ENCODE results near the gene CEP112.

GRCh38 chr17:65629234-65629690 lies 562.7 kb downstream of the CEP112 start:
- TF ChIP-seq SPI1 (IDR thresholded peaks at IDR 0.05; ENCODE audit: low read depth, low read length) (no peak), POLR2AphosphoS5 (IDR thresholded peaks at IDR 0.05; ENCODE audit: low read depth, low read length) (no peak), POLR2A (IDR thresholded peaks at IDR 0.05; ENCODE audit: low read depth, low read length) (no peak), TAF1 (IDR thresholded peaks at IDR 0.05; ENCODE audit: low read depth, low read length) (no peak), POU2F2 (IDR thresholded peaks at IDR 0.05; ENCODE audit: low read depth, low read length) (no peak)

All from GM12891 (cell line).